Endodermal cell (in vitro differentiated cells): Measurements from ENCODE around the gene GSTO2. TPM values are rescaled to one million over a fixed set of nuclear protein-coding genes. Genes with fewer than 3 reads are reported as not detected.

Source experiments
- DNase-seq: peaks from one replicate; pipeline ENCODE4 v3.0.0-alpha.2; 2017
- H3K27ac ChIP-seq: 2 replicates; pipeline ENCODE4 v1.5.1; 2013; ENCODE audit warnings: mild to moderate bottlenecking, low read depth, low read length, moderate library complexity
- H3K27me3 ChIP-seq: 2 replicates; pipeline ENCODE4 v1.6.1; 2013; ENCODE audit warnings: mild to moderate bottlenecking, low read length, moderate library complexity; ENCODE audit not compliant: insufficient read depth, control insufficient read depth, poor library complexity, severe bottlenecking
- H3K36me3 ChIP-seq: 2 replicates; pipeline ENCODE4 v1.7.0; 2013; ENCODE audit warnings: mild to moderate bottlenecking, low read length, moderate library complexity; ENCODE audit not compliant: control insufficient read depth, insufficient read depth
- H3K4me1 ChIP-seq: one replicate; pipeline ENCODE4 v1.7.0; 2013; ENCODE audit warnings: low read length; ENCODE audit not compliant: control insufficient read depth, insufficient read depth
- H3K4me3 ChIP-seq: 2 replicates; pipeline ENCODE4 v1.5.1; 2013; ENCODE audit warnings: mild to moderate bottlenecking, low read length, moderate library complexity
- H3K9ac ChIP-seq: 2 replicates; pipeline ENCODE4 v1.6.1; 2013; ENCODE audit warnings: mild to moderate bottlenecking, low read length, moderate library complexity; ENCODE audit not compliant: poor library complexity, severe bottlenecking; ENCODE audit errors: extremely low read depth
- H3K9me3 ChIP-seq: 2 replicates; pipeline ENCODE4 v1.6.1; 2013; ENCODE audit warnings: mild to moderate bottlenecking, low read length, moderate library complexity; ENCODE audit not compliant: control insufficient read depth
- H3K27ac Mint-ChIP-seq: 2 replicates; pipeline ENCODE4 v1.8.0; 2020; ENCODE audit warnings: mixed read lengths
- H3K27me3 Mint-ChIP-seq: 2 replicates; pipeline ENCODE4 v1.8.0; 2021; ENCODE audit warnings: mild to moderate bottlenecking, mixed read lengths; ENCODE audit not compliant: insufficient read depth
- H3K36me3 Mint-ChIP-seq: 2 replicates; pipeline ENCODE4 v1.8.0; 2020; ENCODE audit warnings: low read depth, mixed read lengths
- H3K4me1 Mint-ChIP-seq: 2 replicates; pipeline ENCODE4 v1.8.0; 2020; ENCODE audit warnings: mixed read lengths
- H3K4me3 Mint-ChIP-seq: 2 replicates; pipeline ENCODE4 v1.8.0; 2020; ENCODE audit warnings: mild to moderate bottlenecking, moderate library complexity, mixed read lengths
- H3K9me3 Mint-ChIP-seq: 2 replicates; pipeline ENCODE4 v1.8.0; 2020; ENCODE audit warnings: mild to moderate bottlenecking, mixed read lengths
- WGBS, 2 experiments: methylation state at CpG; one replicate each; pipeline versions ENCODE4 v1.1.5 to v1.1.7; 2013; ENCODE audit warnings: missing lambda C conversion rate in 2 of 2, mixed read lengths in 1 of 2; ENCODE audit not compliant: insufficient coverage in 1 of 2, insufficient read length in 1 of 2; 5-methylcytosine and 5-hydroxymethylcytosine counted together
- total RNA-seq, 2 donors: library from RNA; stranded (reverse); fragmentation: NEBNext Ultra II Directional in 1 of 2; extraction: Animal tissue kit (Norgen Biotek cat#: 25700) in 1 of 2; gene quantifications; 2 replicates in 1 of 2; 3 replicates in 1 of 2; pipeline ENCODE4 v1.2.1, GENCODE V29; 2021
- TF ChIP-seq, protein P1 (sequence below): fragments of 200-600 bp; sonication (generic); conservative IDR thresholded peaks from 2 replicates; pipeline ENCODE4 v1.5.0; 2021; ENCODE audit warnings: antibody characterized with exemption, mild to moderate bottlenecking

GSTO2 gene
- total RNA-seq, 2 donors from 2014 or later, result 17.8 to 18.8 TPM

DNA sequence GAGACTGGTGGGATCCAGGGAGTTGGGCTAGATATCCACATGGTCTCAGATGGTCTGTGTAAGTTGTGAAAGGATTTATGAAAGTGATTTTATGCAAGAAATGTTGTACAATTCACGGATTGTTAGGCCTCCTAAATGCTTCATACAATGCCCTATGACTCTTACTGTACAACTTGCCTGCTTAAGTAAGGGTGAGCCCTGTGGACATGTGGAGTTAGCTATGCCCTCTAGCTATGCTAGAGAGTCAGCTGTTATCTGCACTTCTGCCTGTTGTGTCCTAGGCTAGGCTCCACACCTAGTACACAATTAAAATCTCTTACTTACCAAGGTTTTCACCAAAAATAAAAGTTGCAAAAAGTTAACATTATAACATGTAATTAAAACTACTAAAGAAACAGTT lies 35.2 kb upstream of the GSTO2 start:
- Histone ChIP-seq H3K27me3 (no peaks in the 10 kb centered on the region), H3K4me1 (no peaks in the 10 kb centered on the region), H3K27ac (no peak overlapping the region), H3K9me3 (peaks cover 30% of the 10 kb centered on the region), H3K9ac (no peak overlapping the region), H3K36me3 (no peaks in the 10 kb centered on the region), H3K4me3 (peak overlapping the region; percentile 13)
- Mint-ChIP-seq H3K4me1 (peaks cover 4% of the 10 kb centered on the region), H3K27ac (no peak overlapping the region), H3K4me3 (no peak overlapping the region), H3K27me3 (no peaks in the 10 kb centered on the region), H3K36me3 (peaks cover 23% of the 10 kb centered on the region), H3K9me3 (peaks cover 26% of the 10 kb centered on the region)
- DNase-seq, result no peak
- WGBS, 2 experiments, result 92% methylated on average over 1 of the region's 1 CpG; no CpG with 5 or more reads in 1 of the 2 experiments
- TF ChIP-seq, protein P1, sequence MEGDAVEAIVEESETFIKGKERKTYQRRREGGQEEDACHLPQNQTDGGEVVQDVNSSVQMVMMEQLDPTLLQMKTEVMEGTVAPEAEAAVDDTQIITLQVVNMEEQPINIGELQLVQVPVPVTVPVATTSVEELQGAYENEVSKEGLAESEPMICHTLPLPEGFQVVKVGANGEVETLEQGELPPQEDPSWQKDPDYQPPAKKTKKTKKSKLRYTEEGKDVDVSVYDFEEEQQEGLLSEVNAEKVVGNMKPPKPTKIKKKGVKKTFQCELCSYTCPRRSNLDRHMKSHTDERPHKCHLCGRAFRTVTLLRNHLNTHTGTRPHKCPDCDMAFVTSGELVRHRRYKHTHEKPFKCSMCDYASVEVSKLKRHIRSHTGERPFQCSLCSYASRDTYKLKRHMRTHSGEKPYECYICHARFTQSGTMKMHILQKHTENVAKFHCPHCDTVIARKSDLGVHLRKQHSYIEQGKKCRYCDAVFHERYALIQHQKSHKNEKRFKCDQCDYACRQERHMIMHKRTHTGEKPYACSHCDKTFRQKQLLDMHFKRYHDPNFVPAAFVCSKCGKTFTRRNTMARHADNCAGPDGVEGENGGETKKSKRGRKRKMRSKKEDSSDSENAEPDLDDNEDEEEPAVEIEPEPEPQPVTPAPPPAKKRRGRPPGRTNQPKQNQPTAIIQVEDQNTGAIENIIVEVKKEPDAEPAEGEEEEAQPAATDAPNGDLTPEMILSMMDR, result no peak

DNA sequence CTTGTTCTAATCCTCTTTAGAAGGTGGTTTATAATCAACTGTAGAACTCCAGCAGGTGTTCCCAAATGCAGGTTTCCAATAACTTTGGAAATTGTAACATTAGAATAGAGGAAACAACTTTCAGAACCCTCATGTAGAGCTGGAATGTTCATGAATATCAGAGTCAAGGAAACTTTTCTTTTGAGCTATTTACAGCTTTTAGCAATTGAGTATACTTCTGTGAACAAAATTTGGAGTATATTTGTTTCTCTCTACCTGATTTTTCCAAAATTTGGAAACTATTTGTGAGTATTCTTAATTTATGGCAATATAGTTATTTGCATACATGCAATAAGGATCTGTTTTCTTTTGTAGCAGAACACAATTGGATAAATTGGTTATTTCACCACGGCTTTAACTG lies 34.0 kb upstream of the GSTO2 start:
- Mint-ChIP-seq H3K4me1 (peaks cover 4% of the 10 kb centered on the region), H3K27me3 (no peaks in the 10 kb centered on the region), H3K4me3 (no peak overlapping the region), H3K36me3 (peaks cover 23% of the 10 kb centered on the region), H3K27ac (no peak overlapping the region), H3K9me3 (peaks cover 26% of the 10 kb centered on the region)
- Histone ChIP-seq H3K27me3 (no peaks in the 10 kb centered on the region), H3K9ac (no peak overlapping the region), H3K9me3 (peaks cover 30% of the 10 kb centered on the region), H3K4me3 (peak overlapping the region; percentile 11), H3K36me3 (no peaks in the 10 kb centered on the region), H3K27ac (no peak overlapping the region), H3K4me1 (no peaks in the 10 kb centered on the region)
- TF ChIP-seq, protein P1, result no peak
- 71 to 91% methylated on average over 1 of the region's 1 CpG for WGBS, 2 experiments
- no peak for DNase-seq

DNA sequence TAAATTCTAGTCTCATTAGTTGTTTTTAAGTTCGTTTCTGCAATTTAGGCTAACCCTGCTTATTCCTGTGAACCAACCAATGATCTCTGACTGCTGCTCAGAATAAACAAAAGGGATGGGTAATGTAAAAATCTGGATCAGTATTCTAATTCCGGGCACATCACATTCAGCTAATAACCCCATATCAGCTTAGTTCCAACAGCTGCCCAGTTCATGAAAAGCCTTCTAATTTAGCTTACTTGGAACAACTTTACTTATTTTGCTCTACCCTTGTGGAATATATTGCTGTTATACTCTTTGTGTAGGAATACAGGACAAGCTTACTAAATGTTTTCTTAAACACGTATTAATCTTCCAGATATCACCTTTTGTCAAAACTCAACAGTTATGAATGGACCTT lies 33.2 kb upstream of the GSTO2 start:
- 71 to 83% methylated on average over 1 to 3 of the region's 3 CpGs for WGBS, 2 experiments

More for the DNA sequence above, 33.2 kb upstream of the GSTO2 start:
- Histone ChIP-seq H3K27ac (no peak overlapping the region), H3K27me3 (no peaks in the 10 kb centered on the region), H3K4me1 (no peaks in the 10 kb centered on the region), H3K36me3 (no peaks in the 10 kb centered on the region), H3K4me3 (no peak overlapping the region), H3K9me3 (peaks cover 30% of the 10 kb centered on the region), H3K9ac (no peak overlapping the region)
- Mint-ChIP-seq H3K36me3 (peaks cover 23% of the 10 kb centered on the region), H3K4me3 (no peak overlapping the region), H3K27me3 (no peaks in the 10 kb centered on the region), H3K9me3 (peaks cover 26% of the 10 kb centered on the region), H3K4me1 (peaks cover 4% of the 10 kb centered on the region), H3K27ac (no peak overlapping the region)
- TF ChIP-seq, protein P1, result no peak
- no peak for DNase-seq
